HepG2 (cell line): ENCODE data around the gene TFRC. TPM values are rescaled to one million over a fixed set of nuclear protein-coding genes. Genes with fewer than 3 reads are reported as not detected.

Experiments
- ATAC-seq: fragments of 200-7000 bp; cut with Tn5 transposase; 3 replicates; pipeline ENCODE4 v1.9.1; 2020; ENCODE audit warnings: mild to moderate bottlenecking, moderate library complexity
- BruUV-seq: library from RNA; stranded (reverse); fragments of 400-500 nt; replicated peaks from 2 replicates; lab custom pipeline; 2021; lab: Mats Ljungman, UMichigan
- CTCF ChIA-PET: fragments of 300-600 bp; formaldehyde crosslinking; extraction: SDS; loops from one replicate; lab custom pipeline; 2021; ENCODE audit warnings: low total read pairs, inconsistent platforms, low intra/inter-chr PET ratio; lab: Yijun Ruan, JAX
- POLR2A ChIA-PET: fragments of 350-600 bp; sonication (Branson Sonifier 250); formaldehyde crosslinking; loops from one replicate; lab custom pipeline; 2020; ENCODE audit warnings: antibody characterized with exemption, inconsistent platforms; lab: Yijun Ruan, JAX
- DNase-seq: peaks from one replicate; pipeline ENCODE4 v3.0.0-alpha.2; 2015; ENCODE audit warnings: low spot score
- FAIRE-seq: peaks from 3 replicates; lab custom pipeline; 2011; peaks lifted over from hg19 to GRCh38; lab: Jason Lieb, UNC
- H2AFZ ChIP-seq: one replicate; pipeline ENCODE4 v1.6.1; 2011; ENCODE audit warnings: low read length, inconsistent platforms
- H3K27ac ChIP-seq: fragments of 300-600 bp; 3 replicates; pipeline ENCODE4 v1.8.0; 2011; ENCODE audit warnings: mixed run types, mild to moderate bottlenecking, mixed read lengths, low read length, inconsistent platforms; ENCODE audit not compliant: insufficient read depth; ENCODE audit errors: extremely low read length
- H3K27me3 ChIP-seq, 2 experiments: fragments of 200-600 bp in 1 of 2; 2 replicates in 1 of 2; 3 replicates in 1 of 2; pipeline versions ENCODE4 v1.6.0 to v1.8.0; 2011; ENCODE audit warnings: low read length in 2 of 2, mild to moderate bottlenecking in 2 of 2, moderate library complexity in 2 of 2, inconsistent platforms in 1 of 2; ENCODE audit not compliant: insufficient read depth in 2 of 2, control insufficient read depth in 1 of 2
- H3K36me3 ChIP-seq, 2 experiments: fragments of 200-600 bp in 1 of 2; replicated peaks in 1 of 2; 2 replicates in 1 of 2; 3 replicates in 1 of 2; pipeline versions ENCODE4 v1.5.1 to v1.8.0; 2011; ENCODE audit warnings: low read length in 2 of 2, inconsistent platforms in 1 of 2; ENCODE audit not compliant: insufficient read depth in 2 of 2, control insufficient read depth in 1 of 2
- H3K4me1 ChIP-seq: 2 replicates; pipeline ENCODE4 v1.5.1; 2012; ENCODE audit warnings: low read length, inconsistent platforms; ENCODE audit not compliant: insufficient read depth
- H3K4me2 ChIP-seq: 2 replicates; pipeline ENCODE4 v1.6.0; 2011; ENCODE audit warnings: low read depth, low read length, inconsistent platforms
- H3K4me3 ChIP-seq, 3 experiments: fragments of 200-600 bp in 1 of 3; sonication (generic), shearing (Covaris generic) in 1 of 3; replicated peaks in 1 of 3; 2 replicates each; pipeline ENCODE4 v1.5.1; 2011 to 2016; ENCODE audit warnings: low read length in 3 of 3, inconsistent platforms in 2 of 3, low read depth in 2 of 3, mild to moderate bottlenecking in 2 of 3, control low read depth in 1 of 3, mixed read lengths in 1 of 3; ENCODE audit not compliant: insufficient read depth in 1 of 3
- H3K79me2 ChIP-seq: one replicate; pipeline ENCODE4 v1.6.1; 2011; ENCODE audit warnings: low read length, inconsistent platforms; ENCODE audit not compliant: insufficient read depth
- H3K9ac ChIP-seq: 2 replicates; pipeline ENCODE4 v1.6.0; 2011; ENCODE audit warnings: mild to moderate bottlenecking, low read depth, low read length, inconsistent platforms; ENCODE audit not compliant: insufficient read depth
- H3K9me3 ChIP-seq: 2 replicates; pipeline ENCODE4 v1.5.1; 2012; ENCODE audit warnings: mild to moderate bottlenecking, low read length
- H4K20me1 ChIP-seq: 2 replicates; pipeline ENCODE4 v1.6.0; 2011; ENCODE audit warnings: inconsistent platforms, mild to moderate bottlenecking, low read length, moderate library complexity; ENCODE audit not compliant: insufficient read depth
- BRD4 ChIP-seq: sonication (generic); formaldehyde crosslinking; IDR thresholded peaks from 2 replicates; pipeline ENCODE4 v1.4.0; 2020; ENCODE audit warnings: missing genetic modification reagents
- MAFF ChIP-seq: IDR thresholded peaks from 2 replicates; pipeline ENCODE4 v1.6.1; 2011; ENCODE audit warnings: low read depth, low read length, improper control_type of control experiment
- MAFK ChIP-seq, 2 experiments: IDR thresholded peaks in 1 of 2; conservative IDR thresholded peaks in 1 of 2; 2 replicates each; pipeline ENCODE4 v1.6.1; 2011; ENCODE audit warnings: improper control_type of control experiment in 2 of 2, low read length in 2 of 2
- PTBP1 ChIP-seq: fragments of 200-400 bp; formaldehyde crosslinking; IDR thresholded peaks from 2 replicates; pipeline ENCODE4 v1.6.1; 2018; ENCODE audit warnings: low read length, low read depth; ENCODE audit not compliant: poor library complexity, severe bottlenecking
- ZNF18 ChIP-seq: sonication (generic); formaldehyde crosslinking; IDR thresholded peaks from 2 replicates; pipeline ENCODE4 v1.8.0; 2022; ENCODE audit warnings: mild to moderate bottlenecking, missing genetic modification reagents; ENCODE audit not compliant: insufficient replicate concordance
- ZNF746 ChIP-seq: sonication (generic); formaldehyde crosslinking; IDR thresholded peaks from 2 replicates; pipeline ENCODE4 v1.8.0; 2022; ENCODE audit warnings: mild to moderate bottlenecking, missing genetic modification reagents
- WGBS: methylation state at CpG from one replicate; pipeline ENCODE4 v1.1.6; 2017; ENCODE audit warnings: low lambda C conversion rate; 5-methylcytosine and 5-hydroxymethylcytosine counted together
- in situ Hi-C: cut with HindIII; loops from 2 replicates; pipeline ENCODE4 v1.10.0; 2017; ENCODE audit warnings: low pct_unique_long_range_greater_than_20kb; ENCODE audit not compliant: extremely low pct_ligation_motif_present
- intact Hi-C: fragments of 100-400 bp; cut with micrococcal nuclease; formaldehyde crosslinking; loops from one replicate; pipeline ENCODE4 v1.10.0; 2022; ENCODE audit not compliant: unreplicated experiment
- polyA plus RNA-seq, 8 experiments: library from polyadenylated mRNA; depleted of rRNA in 3 of 8; stranded (reverse) in 7 of 8; unstranded in 1 of 8; fragments of >200 nt; fragmentation: Illumina TruSeq in 4 of 8; extraction: Trizol in 4 of 8; gene quantifications; 2 replicates each; pipeline versions ENCODE4 v1.2.1 to v1.2.3, GENCODE V29; 2011 to 2016; ENCODE audit warnings: low read depth in 4 of 8, missing spikeins in 1 of 8, mixed read lengths in 1 of 8; ENCODE audit not compliant: insufficient read depth in 1 of 8
- total RNA-seq, 5 experiments: library from RNA; depleted of rRNA; stranded (reverse); fragments of >200 nt; fragmentation: Illumina TruSeq; extraction: Trizol; gene quantifications; 2 replicates each; pipeline ENCODE4 v1.2.3, GENCODE V29; 2016; ENCODE audit warnings: low read depth in 1 of 5

TFRC gene
- total and polyA plus RNA-seq, 2 of the 13 experiments (the other 11 are each of a cell fraction or from before 2014, with no cell fraction given): 188 to 274 TPM

GRCh38 chr3:196051282-196052076 is 30.4 kb downstream of the TFRC start:
- no peak for ATAC-seq
- CTCF ChIA-PET: no interaction called here
- no TSS peak for BruUV-seq
- Histone ChIP-seq H3K27ac (no peak overlapping the region), H3K27me3 (no peaks in the 10 kb centered on the region), H3K4me1 (peaks cover 26% of the 10 kb centered on the region), H3K4me2 (no peak overlapping the region), H3K4me3 (no peak overlapping the region), H4K20me1 (peaks cover 26% of the 10 kb centered on the region), H3K36me3 (peaks cover 27 to 68% of the 10 kb centered on the region in 2 experiments), H3K9ac (no peak overlapping the region), H3K79me2 (no peaks in the 10 kb centered on the region), H2AFZ (no peak overlapping the region), H3K9me3 (no peaks in the 10 kb centered on the region)
- FAIRE-seq: no peak
- TF ChIP-seq BRD4 (CRISPR knock-in tag) (no peak), MAFF (peak; percentile 45; the same call in 1 of the 2 replicates), MAFK (conservative IDR thresholded peaks at IDR 0.05 in 1 of 2, IDR thresholded peaks at IDR 0.05 in 1 of 2; ENCODE audit: low read length in 2 of 2) (peak; percentile 50 to 75; a peak in 2 of 4 replicates)
- intact Hi-C loops (no loop called here), in situ Hi-C loops (no loop called here)
- no peak for DNase-seq
- WGBS: 98% methylated on average over 6 of the region's 6 CpGs
- POLR2A ChIA-PET: no interaction called here

GRCh38 chr3:196050597-196050996 is 31.3 kb downstream of the TFRC start:
- peaks cover 21 to 60% of the 10 kb centered on the region in 2 experiments for H3K36me3 ChIP-seq
- H3K4me1 ChIP-seq: peaks cover 17% of the 10 kb centered on the region
- H3K27me3 ChIP-seq: no peaks in the 10 kb centered on the region
- BruUV-seq: no TSS peak
- H4K20me1 ChIP-seq: peaks cover 21% of the 10 kb centered on the region
- no peak for TF ChIP-seq ZNF746
- TF ChIP-seq ZNF18 (CRISPR knock-in tag): no peak
- no peak for TF ChIP-seq PTBP1
- TF ChIP-seq, all 625 proteins: peak for 0
- Histone ChIP-seq H3K4me2 (no peak overlapping the region), H3K4me3 (no peak overlapping the region), H3K9ac (no peak overlapping the region), H3K9me3 (no peaks in the 10 kb centered on the region), H3K27ac (no peak overlapping the region), H3K79me2 (no peaks in the 10 kb centered on the region), H2AFZ (no peak overlapping the region)
- DNase-seq (no peak), FAIRE-seq (no peak), ATAC-seq (no peak)
- ChIA-PET CTCF (no interaction called here), POLR2A (no interaction called here)
- WGBS: 97% methylated on average over 3 of the region's 3 CpGs
- intact Hi-C loops: no loop called here
- in situ Hi-C loops: no loop called here
